Activated T-cell treated with anti-CD3 and anti-CD28 coated beads, Interleukin-2, amount 50 U/mL, for 24 hours (primary cell): ENCODE results near the gene NUDC.
"Not testable (repeated sequence)": the region's sequence is repeated elsewhere in the genome, so short reads cannot be mapped to it uniquely, and the experiment has no call there.

ENCODE experiments used
- DNase-seq: peaks from one replicate; pipeline ENCODE4 v3.0.0-alpha.2; 2020
- H3K27ac Mint-ChIP-seq: 2 replicates; pipeline ENCODE4 v1.8.0; 2020; ENCODE audit warnings: mild to moderate bottlenecking, mixed read lengths
- H3K27me3 Mint-ChIP-seq: 2 replicates; pipeline ENCODE4 v1.8.0; 2020; ENCODE audit warnings: mixed read lengths
- H3K36me3 Mint-ChIP-seq: 2 replicates; pipeline ENCODE4 v1.8.0; 2020; ENCODE audit warnings: low read depth, mixed read lengths
- H3K4me1 Mint-ChIP-seq: 2 replicates; pipeline ENCODE4 v1.8.0; 2020; ENCODE audit warnings: low read depth, mixed read lengths
- H3K4me3 Mint-ChIP-seq: 2 replicates; pipeline ENCODE4 v1.8.0; 2020; ENCODE audit warnings: mild to moderate bottlenecking, moderate library complexity, mixed read lengths
- H3K9me3 Mint-ChIP-seq: 2 replicates; pipeline ENCODE4 v1.8.0; 2020; ENCODE audit warnings: mixed read lengths

Gene NUDC

GRCh38 chr1:26922901-26923300, 1.4 kb downstream of the NUDC start:
- Mint-ChIP-seq H3K4me3 (peak overlapping the region; percentile 94), H3K27me3 (no peaks in the 10 kb centered on the region), H3K4me1 (peaks cover 41% of the 10 kb centered on the region), H3K9me3 (no peaks in the 10 kb centered on the region), H3K36me3 (peaks cover 61% of the 10 kb centered on the region), H3K27ac (peak overlapping the region; percentile 98)
- no peak for DNase-seq

- Mint-ChIP-seq H3K4me3 (peak overlapping the region; percentile 94), H3K36me3 (peaks cover 69% of the 10 kb centered on the region), H3K4me1 (peaks cover 44% of the 10 kb centered on the region), H3K27me3 (no peaks in the 10 kb centered on the region), H3K9me3 (no peaks in the 10 kb centered on the region), H3K27ac (peak overlapping the region; percentile 98)
- DNase-seq: no peak
Observed at GRCh38 chr1:26923711-26924110, 2.2 kb downstream of the NUDC start.

GRCh38 chr1:26932531-26932930, 11.0 kb downstream of the NUDC start:
- Mint-ChIP-seq H3K4me3 (no peak overlapping the region), H3K27me3 (no peaks in the 10 kb centered on the region), H3K27ac (no peak overlapping the region), H3K4me1 (peaks cover 5% of the 10 kb centered on the region), H3K9me3 (no peaks in the 10 kb centered on the region), H3K36me3 (peaks cover 74% of the 10 kb centered on the region)
- DNase-seq: no peak

- no peak for DNase-seq
- Mint-ChIP-seq H3K36me3 (peaks cover 84% of the 10 kb centered on the region), H3K27ac (no peak overlapping the region)
Observed at GRCh38 chr1:26936823-26937222, 15.3 kb downstream of the NUDC start.

GRCh38 chr1:26938004-26938658, 16.6 kb downstream of the NUDC start:
- Mint-ChIP-seq H3K36me3 (peaks cover 84% of the 10 kb centered on the region), H3K27ac (peak overlapping the region; percentile 50), H3K4me1 (peaks cover 1% of the 10 kb centered on the region), H3K9me3 (no peaks in the 10 kb centered on the region), H3K27me3 (no peaks in the 10 kb centered on the region), H3K4me3 (no peak overlapping the region)
- DNase-seq: no peak

More at GRCh38 chr1:26936823-26937222, 15.3 kb downstream of the NUDC start:
- no peaks in the 10 kb centered on the region for H3K9me3 Mint-ChIP-seq
- no peaks in the 10 kb centered on the region for H3K27me3 Mint-ChIP-seq
- H3K4me3 Mint-ChIP-seq: no peak overlapping the region
- H3K4me1 Mint-ChIP-seq: peaks cover 3% of the 10 kb centered on the region

- peaks cover 1% of the 10 kb centered on the region for H3K4me1 Mint-ChIP-seq
- H3K27ac Mint-ChIP-seq: peak overlapping the region; percentile 50
- H3K4me3 Mint-ChIP-seq: no peak overlapping the region
- H3K9me3 Mint-ChIP-seq: no peaks in the 10 kb centered on the region
- H3K27me3 Mint-ChIP-seq: no peaks in the 10 kb centered on the region
- DNase-seq: no peak
- peaks cover 84% of the 10 kb centered on the region for H3K36me3 Mint-ChIP-seq
Observed at GRCh38 chr1:26938659-26939025, 17.1 kb downstream of the NUDC start.

GRCh38 chr1:26941311-26941710, 19.8 kb downstream of the NUDC start:
- Mint-ChIP-seq H3K27ac (no peak overlapping the region), H3K36me3 (peaks cover 92% of the 10 kb centered on the region), H3K9me3 (no peaks in the 10 kb centered on the region), H3K4me1 (peaks cover 1% of the 10 kb centered on the region), H3K4me3 (no peak overlapping the region), H3K27me3 (no peaks in the 10 kb centered on the region)
- DNase-seq: no peak

GRCh38 chr1:26942656-26943055, 21.1 kb downstream of the NUDC start:
- Mint-ChIP-seq H3K4me1 (peaks cover 1% of the 10 kb centered on the region), H3K4me3 (no peak overlapping the region), H3K36me3 (peaks cover 94% of the 10 kb centered on the region), H3K9me3 (no peaks in the 10 kb centered on the region), H3K27ac (peak overlapping the region; percentile 67), H3K27me3 (no peaks in the 10 kb centered on the region)
- no peak for DNase-seq

GRCh38 chr1:26945138-26945537, 23.6 kb downstream of the NUDC start:
- H3K4me1 Mint-ChIP-seq: peaks cover 1% of the 10 kb centered on the region
- H3K27ac Mint-ChIP-seq: no peak overlapping the region
- H3K36me3 Mint-ChIP-seq: peaks cover 76% of the 10 kb centered on the region
- H3K9me3 Mint-ChIP-seq: no peaks in the 10 kb centered on the region
- no peak overlapping the region for H3K4me3 Mint-ChIP-seq
- no peak for DNase-seq
- no peaks in the 10 kb centered on the region for H3K27me3 Mint-ChIP-seq

GRCh38 chr1:26945728-26946127, 24.2 kb downstream of the NUDC start:
- H3K36me3 Mint-ChIP-seq: peaks cover 72% of the 10 kb centered on the region
- H3K9me3 Mint-ChIP-seq: no peaks in the 10 kb centered on the region
- no peak overlapping the region for H3K27ac Mint-ChIP-seq
- no peak overlapping the region for H3K4me3 Mint-ChIP-seq
- H3K4me1 Mint-ChIP-seq: no peaks in the 10 kb centered on the region
- H3K27me3 Mint-ChIP-seq: no peaks in the 10 kb centered on the region
- DNase-seq: no peak

- Mint-ChIP-seq H3K4me3 (no peak overlapping the region), H3K27ac (no peak overlapping the region), H3K36me3 (peaks cover 69% of the 10 kb centered on the region), H3K9me3 (no peaks in the 10 kb centered on the region), H3K27me3 (no peaks in the 10 kb centered on the region), H3K4me1 (no peaks in the 10 kb centered on the region)
- no peak for DNase-seq
Observed at GRCh38 chr1:26946270-26946669, 24.7 kb downstream of the NUDC start.

GRCh38 chr1:26948725-26949057, 27.1 kb downstream of the NUDC start:
- not testable (repeated sequence) for H3K9me3 Mint-ChIP-seq, H3K27ac Mint-ChIP-seq, H3K4me1 Mint-ChIP-seq, H3K4me3 Mint-ChIP-seq, DNase-seq, H3K27me3 Mint-ChIP-seq
- H3K36me3 Mint-ChIP-seq: peaks cover 50% of the 10 kb centered on the region

GRCh38 chr1:26949266-26949925, 27.9 kb downstream of the NUDC start:
- H3K4me3 Mint-ChIP-seq: no peak overlapping the region
- no peaks in the 10 kb centered on the region for H3K4me1 Mint-ChIP-seq
- H3K36me3 Mint-ChIP-seq: peaks cover 43% of the 10 kb centered on the region
- no peak overlapping the region for H3K27ac Mint-ChIP-seq
- no peaks in the 10 kb centered on the region for H3K9me3 Mint-ChIP-seq
- H3K27me3 Mint-ChIP-seq: no peaks in the 10 kb centered on the region
- DNase-seq: no peak

- Mint-ChIP-seq H3K27me3 (no peaks in the 10 kb centered on the region), H3K9me3 (no peaks in the 10 kb centered on the region), H3K4me1 (no peaks in the 10 kb centered on the region), H3K36me3 (peaks cover 39% of the 10 kb centered on the region), H3K4me3 (no peak overlapping the region), H3K27ac (no peak overlapping the region)
- no peak for DNase-seq
Observed at GRCh38 chr1:26949926-26950319, 28.4 kb downstream of the NUDC start.

GRCh38 chr1:26950602-26951001, 29.1 kb downstream of the NUDC start:
- no peak overlapping the region for H3K27ac Mint-ChIP-seq
- H3K27me3 Mint-ChIP-seq: no peaks in the 10 kb centered on the region
- no peaks in the 10 kb centered on the region for H3K4me1 Mint-ChIP-seq
- DNase-seq: no peak
- H3K9me3 Mint-ChIP-seq: no peaks in the 10 kb centered on the region
- H3K36me3 Mint-ChIP-seq: peaks cover 32% of the 10 kb centered on the region
- no peak overlapping the region for H3K4me3 Mint-ChIP-seq
